HuH-7 (cell line): ENCODE measurements around the gene HRK.
"Not testable (repeated sequence)": the region's sequence is repeated elsewhere in the genome, so short reads cannot be mapped to it uniquely, and the experiment has no call there.

Experiments used
- DNase-seq: peaks from one replicate; pipeline ENCODE4 v3.0.0; 2011; ENCODE audit warnings: low spot score

HRK gene

DNA sequence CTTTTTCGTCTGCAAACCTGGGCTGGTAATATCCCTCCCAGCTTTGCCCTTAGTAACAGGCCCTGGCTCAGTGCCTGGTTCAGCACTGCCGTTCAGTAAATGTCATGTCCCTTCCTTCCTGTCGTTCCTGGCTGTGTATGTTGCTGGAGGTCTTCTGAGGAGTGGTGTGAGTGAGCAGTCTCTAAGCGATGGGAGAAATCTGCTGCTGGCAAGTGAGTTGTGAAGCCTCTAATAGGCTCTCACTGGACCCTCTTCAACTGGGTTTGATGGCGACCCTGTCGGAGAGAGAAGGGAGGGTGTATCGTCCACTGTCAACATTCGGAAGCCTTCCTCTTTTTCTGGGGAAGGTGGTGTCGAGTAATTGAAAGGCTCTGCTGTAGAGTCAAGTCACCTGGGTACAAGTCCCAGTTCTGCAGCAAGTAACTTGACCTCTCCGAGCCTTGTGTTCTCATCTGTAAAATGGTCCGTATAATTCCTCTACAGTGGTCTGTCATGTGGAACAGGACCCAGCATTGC is 62.8 kb downstream of the HRK start:
- no peak for DNase-seq

DNA sequence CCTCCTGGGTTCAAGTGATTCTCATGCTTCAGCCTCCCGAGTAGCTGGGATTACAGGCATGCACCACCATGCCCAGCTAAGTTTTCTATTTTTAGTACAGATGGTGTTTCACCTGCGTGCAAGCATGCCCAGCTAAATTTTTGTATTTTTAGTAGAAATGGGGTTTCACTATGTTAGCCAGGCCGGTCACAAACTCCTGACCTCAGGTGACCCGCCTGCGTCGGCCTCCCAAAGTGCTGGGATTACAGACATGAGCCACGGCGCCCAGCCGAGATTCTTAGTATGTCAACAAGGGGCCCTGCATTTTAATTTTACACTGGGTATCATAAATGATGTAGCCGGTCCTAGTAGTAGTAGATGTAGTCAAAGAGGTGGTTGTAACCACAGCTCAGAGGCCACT is 66.5 kb downstream of the HRK start:
- not testable (repeated sequence) for DNase-seq

DNA sequence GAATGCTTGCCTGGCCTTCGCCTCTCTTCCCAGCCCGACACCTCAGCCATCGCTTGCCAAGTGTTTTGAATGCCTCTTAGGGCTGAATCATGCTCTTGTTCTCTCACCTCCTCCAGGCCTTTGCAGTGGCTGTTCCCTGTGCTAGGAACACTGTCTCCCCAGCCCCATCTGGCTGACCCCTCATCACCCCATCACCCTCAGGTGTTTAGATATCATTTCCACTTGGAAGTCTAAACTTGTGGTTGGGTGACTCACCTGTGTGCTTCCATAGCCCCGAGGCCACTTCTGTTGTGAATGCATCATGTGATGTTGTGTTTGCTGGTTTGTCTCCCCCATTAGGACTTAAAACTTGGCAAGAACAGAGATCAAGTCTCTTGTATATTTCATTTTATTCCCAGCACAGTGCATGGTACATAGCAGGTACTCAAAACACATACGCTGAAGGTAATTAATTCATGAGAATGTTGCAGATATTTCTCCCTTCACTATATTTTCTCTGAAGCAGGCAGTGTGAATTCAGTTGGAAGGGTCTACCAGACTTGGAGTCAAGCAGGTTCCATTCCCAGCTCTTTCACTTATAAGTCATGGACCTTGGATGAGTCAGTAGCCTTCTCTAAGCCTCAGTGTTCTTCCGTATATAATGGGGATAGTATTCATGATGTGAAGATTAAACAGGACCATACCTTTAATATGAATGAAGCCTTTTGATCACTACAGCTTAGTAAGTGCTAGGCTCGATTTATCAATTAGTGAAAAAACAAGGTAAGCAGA is 67.8 kb downstream of the HRK start:
- DNase-seq, result no peak

DNA sequence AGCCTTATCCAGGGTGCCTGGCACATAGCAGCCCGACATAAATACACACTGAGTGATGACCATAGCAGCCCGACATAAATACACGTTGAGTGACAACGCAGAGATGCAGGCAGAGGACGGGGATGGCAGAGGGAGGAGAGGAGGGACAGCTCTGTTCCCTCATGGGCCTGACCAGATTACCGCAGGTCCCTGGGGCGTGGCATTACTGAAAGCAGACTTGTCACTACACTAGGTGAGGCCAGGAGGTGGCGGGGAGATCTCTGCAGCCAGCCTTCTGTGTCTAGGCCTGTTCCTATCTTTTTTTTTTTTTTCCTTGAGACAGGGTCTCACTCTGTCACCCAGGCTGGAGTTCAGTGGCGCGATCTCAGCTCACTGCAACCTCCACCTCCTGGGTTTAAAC is 69.0 kb downstream of the HRK start:
- no peak for DNase-seq

DNA sequence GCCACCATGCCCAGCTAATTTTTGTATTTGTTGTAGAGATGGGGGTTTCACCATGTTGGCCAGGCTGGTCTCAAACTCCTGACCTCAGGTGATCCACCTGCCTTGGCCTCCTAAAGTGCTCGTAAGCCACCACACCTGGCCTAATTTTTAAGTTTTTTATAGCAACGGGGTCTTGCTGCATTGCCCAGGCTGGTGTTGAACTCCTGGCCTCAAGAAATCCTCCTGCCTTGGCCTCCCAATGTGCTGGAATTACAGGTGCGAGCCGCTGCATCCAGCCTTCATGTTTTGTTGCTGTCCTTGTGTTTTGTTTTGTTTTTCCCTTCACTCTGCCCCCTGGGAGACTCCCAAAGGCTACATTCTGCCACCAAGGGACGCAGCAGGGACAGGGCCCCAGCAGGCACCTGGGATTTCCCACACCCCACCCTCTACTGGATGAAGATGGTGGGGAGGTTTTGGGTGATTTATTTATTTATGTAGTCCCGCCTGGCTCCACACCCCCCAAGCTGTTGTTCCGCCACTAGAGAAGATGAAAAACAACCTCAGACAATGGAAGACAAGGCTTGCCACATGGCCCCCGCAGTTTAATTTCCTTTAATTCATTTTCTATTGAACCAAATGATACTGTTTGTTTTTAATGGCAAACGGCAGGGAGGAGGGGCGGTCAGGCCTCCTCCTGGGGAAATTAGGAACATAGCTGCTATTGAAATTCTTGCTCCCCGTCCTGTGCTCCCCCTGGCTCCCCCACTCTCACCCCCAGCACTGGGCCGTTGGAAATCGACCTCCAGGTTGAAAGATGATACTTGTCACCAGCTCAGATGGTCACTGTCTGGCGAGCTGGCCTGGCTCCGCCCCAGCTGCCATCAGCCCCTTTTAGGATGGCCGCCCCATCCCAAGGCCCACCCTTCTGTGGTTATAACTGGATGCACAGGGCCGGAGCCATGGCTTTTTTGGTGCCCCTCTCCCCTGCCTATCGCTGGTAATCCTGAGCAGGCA is 72.8 kb downstream of the HRK start:
- DNase-seq, result no peak

DNA sequence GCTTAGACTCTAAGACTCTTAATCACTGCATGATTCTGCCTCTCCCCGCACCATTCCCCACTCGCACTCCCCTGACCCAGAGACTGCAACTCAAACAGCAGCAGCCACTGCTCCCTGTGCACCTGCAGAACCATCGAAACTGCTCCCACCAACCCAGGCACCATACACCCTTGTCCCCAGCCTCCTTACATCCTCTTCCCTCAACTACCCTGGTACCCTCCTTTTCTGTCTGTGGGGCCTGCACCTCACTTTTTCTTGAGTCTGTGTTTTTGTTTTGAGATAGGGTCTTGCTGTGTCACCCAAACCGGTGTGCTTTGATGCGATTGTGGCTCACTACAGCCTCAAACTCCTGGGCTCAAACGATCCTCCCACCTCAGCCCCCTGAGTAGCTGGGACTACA is 73.7 kb downstream of the HRK start:
- no peak for DNase-seq

DNA sequence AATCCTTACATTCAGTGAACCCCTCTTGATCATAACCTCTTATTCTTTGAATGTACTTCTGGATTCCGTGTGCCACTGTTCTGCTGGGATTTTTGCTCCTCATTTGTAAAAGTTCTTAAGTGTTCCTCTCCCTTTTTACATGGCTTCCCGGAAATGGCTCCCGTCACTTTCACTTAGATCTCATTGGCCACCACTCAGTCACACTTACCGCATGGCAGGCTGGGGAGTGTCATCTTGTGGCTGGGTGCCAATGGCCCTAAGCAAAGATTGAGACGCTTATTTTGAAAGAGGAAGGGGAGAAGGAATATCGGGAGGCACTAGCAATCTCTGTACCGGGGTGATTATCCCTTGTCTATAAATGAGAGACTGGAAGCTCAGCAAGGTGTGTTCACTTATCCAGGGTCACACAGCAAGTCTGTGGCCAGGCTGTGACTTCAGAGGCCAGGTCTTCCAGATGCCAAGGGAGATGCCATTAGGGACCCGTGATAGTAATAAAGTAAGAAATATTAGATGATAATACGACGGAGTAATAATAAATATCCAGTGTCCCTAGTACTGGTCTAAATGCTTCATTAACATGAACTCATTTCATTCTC is 74.3 kb downstream of the HRK start:
- DNase-seq, result no peak
